OCI-LY1 (cell line): ENCODE data around the gene HLA-E.

ENCODE experiments used
- CTCF ChIP-seq: fragments of 200-600 bp; sonication (generic), shearing (Covaris generic); IDR thresholded peaks from 2 replicates; pipeline ENCODE4 v1.5.1; 2017; ENCODE audit warnings: mild to moderate bottlenecking, antibody characterized with exemption, low read length, moderate library complexity, mixed read lengths
- EZH2 ChIP-seq: fragments of 200-600 bp; sonication (generic), shearing (Covaris generic); IDR thresholded peaks from 2 replicates; pipeline ENCODE4 v1.8.0; 2017; ENCODE audit warnings: borderline replicate concordance, mixed run types, mild to moderate bottlenecking, antibody characterized with exemption, low read length, moderate library complexity, mixed read lengths

GRCh38 chr6:30481211-30481964 lies 7.9 kb upstream of the HLA-E start:
- TF ChIP-seq EZH2 (no peak), CTCF (peak; percentile 24; the same call in 1 of the 2 replicates)
